GM18951 (cell line): ENCODE results near the gene NMD3.

Experiments
- POLR2A ChIP-seq: IDR thresholded peaks from 4 replicates; pipeline ENCODE4 v1.6.1; 2011; ENCODE audit warnings: mild to moderate bottlenecking; ENCODE audit not compliant: insufficient read length, insufficient read depth; ENCODE audit errors: extremely low read depth
- in situ Hi-C: fragments of 300-500 bp; cut with MboI; formaldehyde crosslinking; loops from one replicate; pipeline ENCODE4 v1.12.0; 2022; ENCODE audit warnings: low sequenced_read_pairs, mixed read lengths, inconsistent platforms; ENCODE audit not compliant: unreplicated experiment

NMD3 gene

DNA sequence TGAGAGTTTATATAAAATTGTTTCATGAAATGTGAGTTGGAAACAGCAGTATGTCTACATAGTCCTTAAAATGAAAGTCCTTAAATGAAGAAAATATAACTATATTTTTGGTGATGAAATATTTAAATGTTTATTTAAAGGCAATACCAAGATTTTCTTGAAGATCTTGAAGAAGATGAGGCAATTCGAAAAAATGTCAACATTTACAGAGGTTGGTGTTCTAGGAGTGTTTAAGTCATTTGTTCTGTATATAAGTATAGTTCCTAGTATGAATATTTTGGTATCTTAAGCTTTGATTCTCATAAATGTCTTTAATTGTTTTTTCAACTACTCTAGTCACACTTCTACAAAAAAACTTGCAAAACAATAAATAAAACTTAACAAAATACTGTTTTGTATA lies 29.0 kb downstream of the NMD3 start:
- TF ChIP-seq POLR2A, result no peak
- in situ Hi-C loops, result no loop called here

DNA sequence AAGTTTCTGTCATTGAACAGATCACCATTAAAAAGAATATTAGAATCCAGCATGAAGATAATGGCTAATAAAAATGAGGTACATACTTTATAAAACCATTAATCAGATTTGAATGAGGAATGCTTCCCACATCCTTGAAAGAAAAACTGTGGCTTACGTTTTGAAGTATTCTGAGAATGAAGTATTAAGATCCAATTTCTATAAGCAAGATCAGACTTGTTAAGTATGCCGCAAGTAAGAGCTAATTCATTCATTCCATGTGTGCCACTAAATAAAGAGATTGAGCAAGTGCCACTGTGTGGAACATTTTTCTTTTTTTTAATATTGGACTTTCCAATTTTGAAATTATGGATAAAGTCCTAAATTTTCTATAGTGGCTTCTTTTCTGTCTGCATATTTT lies 30.6 kb downstream of the NMD3 start:
- in situ Hi-C loops, result no loop called here

DNA sequence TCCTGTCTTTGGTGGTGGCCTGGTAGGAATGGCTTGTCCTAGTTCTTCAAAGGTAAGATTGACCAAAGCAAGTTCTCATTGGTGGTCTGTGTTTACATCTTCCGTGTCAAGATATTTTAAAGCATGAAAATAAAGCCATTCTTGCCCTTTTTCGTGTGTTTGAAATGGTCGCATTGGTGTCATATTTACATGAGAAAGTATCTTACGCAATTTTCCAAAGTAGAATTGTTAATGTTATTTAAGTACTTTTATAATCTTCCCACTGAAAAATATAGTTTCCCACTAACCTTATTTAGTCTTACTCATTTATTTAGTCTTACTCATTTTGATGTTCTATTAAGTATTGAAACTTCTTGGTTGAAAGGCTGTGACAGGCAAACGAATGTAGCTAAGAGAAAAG lies 31.0 kb downstream of the NMD3 start:
- in situ Hi-C loops, result no loop called here
- TF ChIP-seq POLR2A, result no peak

More for the DNA sequence above, 30.6 kb downstream of the NMD3 start:
- TF ChIP-seq POLR2A, result no peak

DNA sequence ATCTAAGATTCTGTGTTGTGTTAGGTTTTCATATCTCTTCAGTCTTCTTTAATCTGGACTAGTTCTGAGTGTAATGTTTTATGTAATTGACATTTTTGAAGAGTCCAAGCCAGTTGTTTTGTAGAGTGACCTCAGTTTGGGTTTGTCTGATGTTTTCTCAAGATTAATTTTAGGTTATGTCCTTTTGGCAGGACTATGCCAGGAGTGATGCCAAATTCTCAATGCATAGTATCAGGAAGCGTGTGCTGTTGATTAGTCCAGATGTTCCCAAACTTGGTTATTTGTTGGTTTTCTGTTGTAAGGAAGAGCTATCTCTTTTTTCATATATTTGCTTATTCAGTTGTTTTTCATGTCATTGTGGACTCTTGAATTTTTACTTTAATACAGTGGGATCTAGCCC lies 32.6 kb downstream of the NMD3 start:
- in situ Hi-C loops, result no loop called here
- TF ChIP-seq POLR2A, result no peak

DNA sequence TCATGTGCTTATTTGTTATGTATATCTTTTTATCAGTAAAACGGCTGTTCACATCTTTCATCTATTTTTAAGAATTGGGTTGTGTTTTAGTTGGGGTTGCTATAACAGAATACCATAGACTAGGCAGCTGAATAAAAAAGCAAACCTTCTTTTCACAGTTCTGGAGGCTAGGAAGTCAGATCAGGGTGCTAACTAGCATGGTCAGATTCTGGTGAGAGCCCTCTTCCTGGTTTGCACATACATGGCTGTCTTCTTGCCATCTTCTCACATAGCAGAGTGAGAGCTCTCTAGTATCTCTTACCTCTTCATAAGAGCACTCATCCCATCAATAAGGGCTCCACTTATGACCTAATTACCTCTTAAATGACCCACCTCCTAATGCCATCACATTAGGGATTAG lies 33.8 kb downstream of the NMD3 start:
- TF ChIP-seq POLR2A, result no peak
- in situ Hi-C loops, result no loop called here

DNA sequence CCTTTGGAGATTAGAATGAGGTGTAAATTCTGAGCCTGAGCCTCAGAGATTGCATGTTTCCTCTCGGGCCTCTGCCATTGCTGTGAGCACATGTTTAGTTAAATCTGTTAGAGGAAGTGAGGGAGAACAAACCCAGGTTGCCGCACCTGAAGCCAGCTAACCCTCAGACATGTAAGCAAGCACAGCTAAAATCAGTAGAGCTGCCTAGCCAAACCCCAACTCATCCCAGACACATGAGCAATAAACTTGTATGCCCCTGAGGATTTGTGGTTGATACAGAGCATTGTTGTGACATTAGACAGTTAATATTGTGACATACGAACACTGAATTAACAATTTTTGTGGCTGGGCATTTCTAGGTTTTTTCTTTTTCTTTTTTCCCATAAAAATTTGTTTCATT lies 41.9 kb downstream of the NMD3 start:
- TF ChIP-seq POLR2A, result no peak

DNA sequence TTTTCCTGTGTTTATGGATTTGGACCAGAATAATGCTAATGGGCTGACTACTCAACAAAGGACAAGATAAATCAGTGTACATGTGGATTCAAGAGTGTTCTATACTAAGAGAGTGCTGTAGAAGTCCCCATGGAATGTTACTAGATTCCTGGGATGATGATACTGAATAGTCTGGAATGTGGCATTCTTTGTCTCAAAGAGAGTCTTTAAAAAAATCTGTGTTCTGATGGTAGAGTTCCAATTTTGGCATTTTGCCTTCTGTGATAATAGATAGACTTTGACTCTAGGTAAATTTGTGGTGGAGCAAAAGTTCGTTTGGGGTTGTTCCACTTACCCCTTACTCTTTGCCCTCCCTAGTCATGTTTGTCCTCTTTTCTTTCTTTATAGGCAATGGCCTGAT lies 43.7 kb downstream of the NMD3 start:
- in situ Hi-C loops, result no loop called here
- TF ChIP-seq POLR2A, result no peak

More for the DNA sequence above, 41.9 kb downstream of the NMD3 start:
- in situ Hi-C loops, result no loop called here

DNA sequence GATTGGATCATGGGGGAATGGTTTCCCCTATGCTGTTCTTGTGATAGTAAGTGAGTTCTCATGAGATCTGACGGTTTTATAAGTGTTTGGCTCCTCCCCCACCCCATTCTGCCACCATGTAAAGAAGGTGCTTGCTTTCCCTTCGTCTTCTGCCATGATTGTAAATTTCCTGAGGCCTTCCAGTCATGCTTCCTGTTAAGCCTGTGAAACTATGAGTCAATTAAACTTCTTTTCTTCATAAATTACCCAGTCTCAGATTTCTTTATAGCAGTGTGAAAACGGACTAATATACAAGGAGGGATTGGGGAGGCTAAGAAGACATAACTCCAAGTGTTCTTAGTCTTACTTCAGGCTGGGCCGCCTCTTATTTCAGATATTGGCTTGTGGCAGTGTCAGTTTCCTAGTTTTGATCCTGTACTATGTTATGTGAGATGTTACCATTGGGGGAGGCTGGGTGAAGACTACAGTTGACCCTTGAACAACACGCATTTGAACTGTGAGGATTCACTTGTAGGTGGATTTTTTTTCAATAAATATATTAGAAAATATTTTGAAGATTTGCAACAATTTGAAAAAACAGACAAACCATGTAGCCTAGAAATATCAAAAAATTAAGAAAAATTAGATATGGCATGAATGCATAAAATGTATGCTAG lies 44.9 kb downstream of the NMD3 start:
- no peak for TF ChIP-seq POLR2A
- in situ Hi-C loops, result no loop called here

DNA sequence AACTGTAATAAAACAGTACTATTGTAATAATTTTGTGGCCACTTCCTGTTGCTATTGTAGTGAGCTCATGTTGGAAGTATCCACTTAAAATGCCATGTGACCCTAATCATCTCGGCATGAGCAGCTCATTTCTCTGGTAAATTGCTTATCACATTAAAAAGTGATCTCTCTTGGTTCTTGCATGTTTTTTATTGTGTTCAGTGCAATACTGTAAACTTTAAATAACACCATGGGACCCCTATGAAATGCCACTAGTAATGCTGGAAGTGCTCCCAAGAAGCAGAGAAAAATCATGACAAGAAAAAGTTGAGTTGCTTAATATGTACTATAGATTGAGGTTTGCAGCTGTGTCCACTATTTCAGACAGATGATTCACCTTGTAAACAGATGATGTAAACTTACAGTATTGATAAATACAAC lies 45.6 kb downstream of the NMD3 start:
- in situ Hi-C loops, result no loop called here

DNA sequence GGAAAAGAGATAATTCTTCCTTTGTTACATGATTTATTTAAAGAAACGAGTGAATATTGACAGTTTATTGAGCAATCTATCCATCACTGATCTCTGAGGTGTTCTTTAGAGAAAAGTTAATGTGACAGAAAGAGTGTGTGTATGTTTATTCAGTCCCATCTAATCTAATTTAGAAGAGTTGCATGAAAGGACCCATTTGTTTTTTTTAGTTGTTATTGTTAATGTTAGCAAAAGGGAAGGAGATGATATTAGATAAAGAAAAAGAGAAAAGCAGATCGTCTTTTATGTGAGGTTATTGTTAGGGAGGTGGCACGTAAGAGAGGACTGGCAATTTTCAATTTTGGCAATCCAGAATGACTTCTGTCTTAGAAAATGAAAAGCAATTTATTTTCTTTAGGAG lies 46.5 kb downstream of the NMD3 start:
- in situ Hi-C loops, result no loop called here
- TF ChIP-seq POLR2A, result no peak

More for the DNA sequence above, 45.6 kb downstream of the NMD3 start:
- TF ChIP-seq POLR2A, result no peak

DNA sequence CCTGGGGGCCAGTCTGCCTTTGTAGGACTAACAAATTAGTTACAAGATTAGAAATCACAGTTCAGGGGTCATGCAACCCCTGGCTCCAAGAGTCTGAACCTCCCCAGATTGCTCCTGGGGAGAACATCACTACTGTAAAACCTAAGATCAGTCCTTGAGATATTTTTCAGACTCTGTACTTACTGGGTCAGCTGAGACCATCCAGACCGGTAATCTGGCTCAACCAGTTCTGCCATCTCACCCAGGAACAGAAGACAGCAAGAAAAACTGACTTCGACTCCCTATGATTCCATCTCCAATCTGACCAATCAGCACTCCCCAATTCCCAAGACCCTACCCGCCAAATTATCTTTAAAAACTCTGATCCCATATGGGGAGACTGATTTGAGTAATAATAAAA lies 47.5 kb downstream of the NMD3 start:
- no peak for TF ChIP-seq POLR2A
- in situ Hi-C loops, result no loop called here

DNA sequence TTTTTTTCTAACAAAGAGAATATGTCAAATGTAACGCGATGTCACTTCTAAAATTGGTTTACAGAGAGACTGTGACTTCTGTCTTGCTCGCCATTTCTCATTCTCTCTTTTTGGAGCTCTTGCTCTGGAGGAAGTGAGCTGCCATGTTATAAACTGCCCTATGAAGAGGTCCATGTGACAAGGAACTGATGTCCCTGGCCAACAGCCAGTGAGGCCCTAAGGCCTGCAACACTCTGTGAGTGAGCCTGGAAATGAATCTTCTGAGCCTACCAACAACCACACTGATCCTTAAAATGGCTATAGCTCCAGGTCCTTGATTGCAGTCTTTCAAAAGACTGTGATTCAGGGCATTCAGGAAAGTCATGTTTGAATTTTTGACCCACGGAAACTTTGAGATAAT lies 49.9 kb downstream of the NMD3 start:
- no peak for TF ChIP-seq POLR2A
- in situ Hi-C loops, result loop anchor here (10.0 kb wide), 1 partner anchor 134 kb away; no protein-coding TSS in a partner anchor

DNA sequence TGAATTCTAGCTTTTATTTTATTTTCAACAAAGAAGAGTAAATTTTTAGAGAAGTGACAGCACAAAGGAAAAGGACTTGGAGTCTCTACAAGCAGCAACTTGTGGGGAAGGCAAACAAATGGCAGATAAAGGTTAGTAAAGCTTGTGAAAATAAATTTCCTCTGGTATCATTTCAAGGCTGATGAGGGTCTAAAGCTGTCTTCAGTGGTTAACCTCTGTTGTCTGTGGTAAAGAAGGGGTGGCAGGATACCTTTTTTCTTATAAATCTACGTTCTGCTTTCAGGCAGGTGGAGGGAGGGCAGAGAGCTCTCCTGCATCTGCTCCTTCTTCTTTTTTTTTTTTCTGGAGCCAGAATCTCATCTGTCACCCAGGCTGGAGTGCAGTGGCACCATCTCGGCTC lies 50.5 kb downstream of the NMD3 start:
- no peak for TF ChIP-seq POLR2A
- in situ Hi-C loops, result loop anchor here (10.0 kb wide), 1 partner anchor 133 kb away; no protein-coding TSS in a partner anchor

DNA sequence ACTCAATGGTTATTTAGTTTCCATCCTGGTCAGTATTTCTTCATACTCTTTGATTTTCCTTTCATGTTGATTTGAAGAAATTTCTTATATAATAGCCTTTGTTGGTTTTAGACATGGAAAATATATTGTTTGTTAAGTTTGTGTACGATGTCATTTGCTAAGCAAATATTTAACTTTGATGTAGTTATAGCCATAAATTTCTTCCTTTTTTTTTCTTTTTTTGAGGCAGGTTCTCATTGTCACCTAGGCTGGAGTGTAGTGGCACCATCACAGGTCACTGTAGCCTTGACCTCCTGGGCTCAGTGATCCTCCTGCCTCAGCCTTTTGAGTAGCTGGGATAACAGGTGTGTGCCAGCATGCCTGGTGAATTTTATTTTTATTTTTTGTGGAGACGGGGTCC lies 51.4 kb downstream of the NMD3 start:
- no peak for TF ChIP-seq POLR2A
- in situ Hi-C loops, result loop anchor here (10.0 kb wide), 1 partner anchor 132 kb away; no protein-coding TSS in a partner anchor
